Stimulated activated CD4-positive, alpha-beta T cell treated with anti-CD3 and anti-CD28 coated beads, Interleukin-4, amount 100 ng/mL, for 4 hours (primary cell): ENCODE measurements around the gene DRC7.

Experiments used
- DNase-seq, 2 experiments: peaks; one replicate each; pipeline ENCODE4 v3.0.0-alpha.2; 2020

DRC7 gene, protein sequence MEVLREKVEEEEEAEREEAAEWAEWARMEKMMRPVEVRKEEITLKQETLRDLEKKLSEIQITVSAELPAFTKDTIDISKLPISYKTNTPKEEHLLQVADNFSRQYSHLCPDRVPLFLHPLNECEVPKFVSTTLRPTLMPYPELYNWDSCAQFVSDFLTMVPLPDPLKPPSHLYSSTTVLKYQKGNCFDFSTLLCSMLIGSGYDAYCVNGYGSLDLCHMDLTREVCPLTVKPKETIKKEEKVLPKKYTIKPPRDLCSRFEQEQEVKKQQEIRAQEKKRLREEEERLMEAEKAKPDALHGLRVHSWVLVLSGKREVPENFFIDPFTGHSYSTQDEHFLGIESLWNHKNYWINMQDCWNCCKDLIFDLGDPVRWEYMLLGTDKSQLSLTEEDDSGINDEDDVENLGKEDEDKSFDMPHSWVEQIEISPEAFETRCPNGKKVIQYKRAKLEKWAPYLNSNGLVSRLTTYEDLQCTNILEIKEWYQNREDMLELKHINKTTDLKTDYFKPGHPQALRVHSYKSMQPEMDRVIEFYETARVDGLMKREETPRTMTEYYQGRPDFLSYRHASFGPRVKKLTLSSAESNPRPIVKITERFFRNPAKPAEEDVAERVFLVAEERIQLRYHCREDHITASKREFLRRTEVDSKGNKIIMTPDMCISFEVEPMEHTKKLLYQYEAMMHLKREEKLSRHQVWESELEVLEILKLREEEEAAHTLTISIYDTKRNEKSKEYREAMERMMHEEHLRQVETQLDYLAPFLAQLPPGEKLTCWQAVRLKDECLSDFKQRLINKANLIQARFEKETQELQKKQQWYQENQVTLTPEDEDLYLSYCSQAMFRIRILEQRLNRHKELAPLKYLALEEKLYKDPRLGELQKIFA

DNA sequence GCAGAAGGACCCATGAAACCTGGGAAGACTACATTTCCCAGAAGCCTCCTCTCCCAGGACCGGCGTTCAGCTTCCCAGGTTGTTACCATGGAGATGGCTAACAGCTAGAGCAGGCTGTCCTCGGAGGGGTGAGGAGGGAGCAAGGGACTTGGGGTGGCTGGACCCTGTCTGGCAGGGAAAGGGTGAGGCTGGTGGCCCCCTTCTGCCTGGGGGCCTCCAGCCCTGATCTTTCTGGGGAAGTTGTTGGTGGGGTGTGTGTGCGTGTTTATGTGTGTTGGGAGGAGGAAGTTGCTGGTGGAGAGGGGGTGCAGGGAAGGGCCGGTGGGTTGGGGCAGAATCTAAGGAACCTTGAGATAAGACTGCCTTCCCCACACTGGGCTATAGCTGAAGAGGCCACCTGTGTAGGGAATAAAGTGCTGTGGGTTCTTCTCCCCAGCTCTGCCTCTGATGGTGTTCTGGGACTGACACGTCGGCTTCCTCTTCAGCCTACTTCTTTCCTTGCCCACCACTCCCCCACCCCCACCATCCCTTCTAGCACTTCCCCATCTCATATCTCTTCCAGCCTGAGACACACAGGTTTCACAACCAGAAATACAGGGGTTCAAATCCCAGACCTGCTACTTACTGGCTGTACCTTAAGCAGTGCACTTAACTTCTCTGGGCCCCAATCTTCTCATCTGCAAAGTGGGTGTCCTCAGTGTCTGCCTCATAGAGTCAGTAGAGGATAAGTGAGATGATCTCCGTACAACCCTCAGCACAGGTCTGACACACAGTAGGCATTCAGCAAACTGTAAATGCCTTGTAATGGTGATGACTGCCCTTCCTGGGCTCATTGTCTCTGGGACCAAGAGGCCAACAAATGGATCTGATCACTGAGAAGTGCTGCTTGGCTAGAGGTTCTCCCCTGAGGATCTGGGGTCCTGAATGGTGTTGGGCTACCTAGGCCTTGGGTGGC, at the start of gene DRC7:
Gene DRC7, plus strand, starts transcription at position 82 of the 955 bp plus-strand sequence. CDS start 3,144 bp downstream, outside the sequence.
- peak in 1 of 2 experiments; percentile 8 for DNase-seq

DNA sequence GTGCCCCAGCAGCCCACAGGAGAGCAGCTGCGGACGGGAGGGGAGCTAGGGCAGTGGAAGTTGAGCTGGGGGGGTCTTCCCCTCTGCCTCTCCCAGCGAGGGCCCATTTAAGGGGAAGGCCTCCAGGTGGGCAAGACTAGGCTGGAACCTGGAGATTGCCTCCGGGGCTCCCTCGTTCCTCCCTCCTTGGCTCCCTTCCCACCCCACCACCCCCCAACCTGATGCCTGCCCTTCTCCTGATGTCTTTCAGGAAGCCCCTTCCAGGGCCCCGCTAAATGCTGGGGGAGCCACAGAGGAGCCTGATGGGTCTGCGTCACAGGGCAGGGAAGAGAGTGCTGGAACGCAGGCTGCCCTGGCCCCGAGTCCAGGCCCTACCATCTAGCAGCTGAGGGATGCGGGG, 49.4 kb upstream of the DRC7 start:
- no peak for DNase-seq

DNA sequence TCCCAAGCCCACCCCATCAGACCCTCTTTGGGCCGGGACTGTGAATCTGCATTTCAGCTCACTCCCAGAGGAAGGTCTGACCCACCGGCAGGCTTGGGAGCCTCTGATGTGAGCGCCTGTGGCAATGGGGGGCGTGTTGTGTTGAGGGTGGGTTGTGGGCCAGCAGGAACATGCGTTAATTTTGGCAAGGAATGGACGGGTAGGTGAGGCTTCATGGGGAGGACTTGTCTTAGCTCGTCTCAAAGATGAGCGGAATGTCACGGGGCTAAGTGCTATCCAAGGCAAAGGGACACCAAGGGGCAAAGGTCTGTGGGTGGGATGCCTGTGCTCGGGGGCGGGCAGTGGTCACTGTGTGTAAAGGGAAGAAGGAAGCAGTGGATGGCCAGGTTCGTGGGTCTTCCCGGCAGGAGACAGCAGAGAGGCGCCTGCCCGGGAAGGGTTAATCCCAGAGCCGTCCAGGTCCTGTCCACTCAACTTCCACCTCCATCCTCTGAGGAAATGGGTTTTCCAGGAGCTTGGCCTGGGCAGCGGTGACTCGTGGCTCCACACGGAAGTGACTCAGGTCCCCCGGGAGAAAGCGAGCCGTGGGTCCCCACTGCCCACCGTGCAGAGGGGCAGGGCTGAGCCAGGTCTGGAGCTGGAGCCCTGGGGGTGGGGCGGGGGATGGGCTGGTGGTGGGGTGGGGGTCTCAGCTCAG, 48.8 kb upstream of the DRC7 start:
- no peak for DNase-seq

DNA sequence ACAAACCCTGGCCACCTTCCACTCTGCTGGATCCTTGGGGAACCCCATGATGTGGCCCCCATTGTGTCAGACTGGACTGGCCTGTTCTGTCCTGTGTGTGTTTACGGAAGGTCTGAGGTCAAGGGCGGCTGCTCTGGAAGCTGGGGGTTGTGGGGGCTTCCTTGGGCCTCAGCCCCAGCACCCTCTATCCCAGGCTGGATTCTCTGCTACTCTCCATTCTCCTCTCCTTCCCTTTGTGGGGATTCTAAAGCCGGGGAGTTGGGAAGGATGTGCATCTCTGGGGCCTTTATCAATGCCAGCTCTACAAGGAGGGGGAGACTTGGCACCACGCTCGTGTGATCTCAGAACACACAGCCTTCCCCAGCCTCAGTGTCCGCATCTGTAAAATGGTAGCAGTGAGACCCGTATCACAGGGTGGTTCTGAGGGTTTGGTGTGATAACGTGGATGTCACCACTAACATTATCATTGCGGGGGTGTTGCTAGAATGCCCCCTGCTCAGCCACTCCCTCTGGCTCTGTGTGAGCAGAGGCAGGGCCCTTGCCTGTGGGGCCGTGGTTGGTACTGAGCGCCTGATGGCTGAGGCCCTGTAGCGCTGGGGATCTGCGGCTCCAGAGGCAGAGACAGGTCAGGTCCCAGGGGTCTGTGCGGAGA, 48.1 kb upstream of the DRC7 start:
- no peak for DNase-seq

DNA sequence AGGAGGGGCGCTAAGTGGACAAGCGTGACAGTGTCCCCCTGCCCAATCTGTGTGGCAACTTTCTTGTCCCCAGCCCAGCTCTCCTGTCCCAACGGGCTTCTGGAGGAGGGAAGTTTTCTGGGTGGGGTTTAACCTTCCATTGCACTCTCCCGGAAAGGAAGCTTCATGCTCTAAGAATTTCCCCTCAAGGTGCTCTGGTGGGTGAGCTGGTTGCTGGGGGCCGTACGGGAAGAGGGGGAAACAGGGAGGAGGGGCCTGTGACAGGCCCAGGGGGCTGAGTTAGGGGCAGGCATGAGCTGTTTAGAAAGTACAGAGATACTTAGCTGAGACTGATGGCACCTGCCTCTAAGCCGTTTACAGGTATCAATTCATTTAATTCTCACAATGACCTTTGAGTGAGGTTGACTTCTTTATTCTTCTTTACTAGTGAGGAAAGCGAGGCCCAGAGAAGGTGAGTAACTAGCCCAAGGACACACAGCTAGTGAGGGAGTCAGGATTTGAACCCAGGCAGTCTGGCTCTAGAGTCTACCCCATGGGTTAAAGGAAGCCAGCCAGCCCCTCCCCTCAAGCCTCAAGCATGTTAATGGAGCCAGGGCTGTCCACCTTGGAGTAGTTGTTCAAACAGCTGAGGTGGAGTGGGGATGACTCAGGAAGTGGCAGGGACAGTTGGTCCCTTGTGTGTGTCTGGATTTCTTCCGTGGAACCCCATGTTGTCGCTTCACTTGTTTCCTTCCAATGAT, 47.3 kb upstream of the DRC7 start:
- DNase-seq, result no peak

DNA sequence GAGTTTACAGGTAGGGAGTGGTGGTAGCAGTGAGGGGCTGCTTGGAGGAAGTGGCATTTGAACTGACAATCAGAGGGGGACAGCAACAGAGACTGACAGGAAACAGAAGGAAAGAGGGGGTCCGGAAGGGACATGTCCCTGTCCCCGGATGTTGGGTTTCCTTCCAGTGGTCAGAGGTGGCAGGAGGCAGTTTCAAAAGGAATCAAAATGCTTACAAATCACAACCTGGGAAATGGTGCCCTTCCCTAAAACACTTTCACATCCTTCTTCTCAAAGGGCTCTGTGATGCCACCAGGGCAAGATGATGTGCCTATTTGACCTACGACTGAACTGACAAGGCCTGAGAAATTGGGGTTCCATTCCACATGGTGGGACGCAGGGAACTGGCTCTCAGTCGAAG, 46.5 kb upstream of the DRC7 start:
- DNase-seq, result no peak

DNA sequence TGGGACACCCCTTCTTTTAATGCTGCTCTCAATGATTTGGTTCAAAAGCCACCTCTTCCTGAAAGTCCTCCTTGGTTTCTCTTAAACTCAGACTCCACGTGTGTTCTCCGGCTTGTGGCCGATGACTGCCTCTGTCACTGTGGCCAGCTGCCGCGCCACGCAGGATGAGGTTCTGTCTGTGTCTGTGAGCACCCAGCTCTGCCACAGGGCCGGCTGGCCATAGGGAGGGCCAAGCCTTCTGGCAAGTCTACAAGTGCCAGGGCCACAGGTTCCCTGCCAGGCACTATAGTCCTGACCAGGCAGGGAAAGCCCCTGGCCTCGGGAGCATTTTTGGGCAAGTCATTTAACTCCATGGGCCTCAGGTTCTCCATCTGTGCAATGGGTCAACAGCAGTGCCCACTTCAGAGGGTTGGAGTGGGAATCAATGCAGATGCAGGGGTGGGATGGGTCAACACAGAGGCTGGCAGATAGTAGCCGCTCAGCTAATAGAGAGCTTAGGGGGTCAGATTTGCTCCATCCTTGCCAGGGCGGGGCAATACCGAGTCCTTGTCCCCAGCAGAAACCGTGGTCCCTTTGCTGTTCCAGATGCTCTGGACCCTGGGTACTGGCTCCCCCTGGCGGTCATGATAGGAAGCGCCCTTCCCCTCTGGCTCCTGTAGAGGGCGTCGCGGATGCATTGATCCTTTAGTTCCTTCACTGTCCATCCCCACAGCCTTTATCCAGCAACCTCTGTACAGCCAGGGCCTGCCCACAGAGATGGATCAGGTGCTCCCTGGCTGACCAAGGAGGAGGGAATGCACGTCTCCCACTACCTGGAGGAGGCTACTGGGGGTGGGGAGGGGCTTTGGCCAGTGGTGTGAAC, 45.8 kb upstream of the DRC7 start:
- DNase-seq, result peak; percentile 69 to 80

DNA sequence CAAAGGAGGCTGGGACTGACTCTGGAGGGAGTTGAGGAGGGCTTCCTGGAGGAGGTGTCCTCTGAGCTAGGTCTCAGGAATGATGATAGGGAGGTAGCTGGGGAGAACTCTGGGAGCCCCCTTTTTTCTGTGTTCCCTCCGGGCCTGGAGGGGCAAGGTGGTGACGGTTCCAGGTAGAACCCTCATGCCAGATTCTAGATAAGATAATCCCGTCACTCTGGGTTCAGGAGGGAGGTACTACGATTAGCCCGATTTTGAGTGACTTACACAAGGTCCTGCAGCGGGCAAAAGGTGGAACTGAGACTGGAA, 45.2 kb upstream of the DRC7 start:
- DNase-seq, result no peak

DNA sequence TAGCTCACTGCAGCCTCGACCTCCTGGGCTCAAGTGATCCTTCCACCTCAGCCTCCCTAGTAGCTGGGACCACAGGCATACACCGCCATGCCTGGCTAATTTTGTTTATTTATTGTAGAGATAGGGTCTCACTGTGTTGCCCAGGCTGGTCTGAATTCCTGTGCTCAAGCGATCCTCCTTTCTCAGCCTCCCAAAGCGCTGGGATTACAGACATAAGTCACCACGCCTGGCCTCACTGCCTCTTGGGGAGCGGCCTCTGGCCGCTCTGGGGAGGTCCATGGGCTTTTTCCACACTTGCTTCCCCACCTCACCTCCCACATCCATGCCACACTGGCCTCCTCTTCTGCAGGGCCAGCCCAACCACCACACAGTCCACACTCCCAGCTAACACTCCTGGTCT, 44.8 kb upstream of the DRC7 start:
- no peak for DNase-seq

DNA sequence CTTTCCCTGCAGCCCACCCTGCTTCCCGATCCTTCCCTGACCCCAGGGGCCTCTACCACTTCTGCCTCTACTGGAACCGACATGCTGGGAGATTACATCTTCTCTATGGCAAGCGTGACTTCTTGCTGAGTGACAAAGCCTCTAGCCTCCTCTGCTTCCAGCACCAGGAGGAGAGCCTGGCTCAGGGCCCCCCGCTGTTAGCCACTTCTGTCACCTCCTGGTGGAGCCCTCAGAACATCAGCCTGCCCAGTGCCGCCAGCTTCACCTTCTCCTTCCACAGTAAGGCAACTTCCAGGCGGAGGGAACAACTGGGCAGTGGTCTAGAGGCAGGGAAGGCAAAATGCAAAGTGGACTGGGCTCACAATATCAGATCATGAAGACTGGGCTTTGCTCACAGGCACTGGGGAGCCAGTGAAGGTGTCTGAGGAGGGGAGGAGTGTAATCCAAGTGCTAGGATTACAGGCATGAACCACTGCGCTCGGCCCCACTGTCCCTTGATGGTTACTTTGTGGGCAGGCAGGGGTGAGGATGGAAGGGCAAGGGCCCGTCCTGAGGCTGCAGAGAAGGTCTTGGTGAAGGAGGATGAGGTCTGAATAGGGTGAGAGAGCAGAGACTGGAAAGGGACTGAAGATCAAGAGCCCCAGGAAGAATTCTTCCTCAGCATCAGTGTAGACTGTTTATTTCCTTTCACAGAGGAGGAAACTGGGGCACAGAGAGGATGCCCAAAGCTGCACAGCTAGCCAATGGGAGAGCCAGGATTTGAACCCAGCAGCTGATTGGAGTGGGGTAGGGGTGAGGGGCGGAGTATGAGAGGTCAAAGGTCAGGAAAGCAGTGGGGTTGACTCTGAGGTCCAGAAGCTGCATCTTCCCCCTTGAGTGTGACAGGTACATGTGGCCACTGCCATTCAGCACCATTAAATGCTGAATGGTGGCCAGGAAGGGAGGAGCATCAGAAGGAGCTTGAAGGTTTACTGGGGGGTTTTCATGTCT, 43.0 kb upstream of the DRC7 start:
- no peak for DNase-seq

DNA sequence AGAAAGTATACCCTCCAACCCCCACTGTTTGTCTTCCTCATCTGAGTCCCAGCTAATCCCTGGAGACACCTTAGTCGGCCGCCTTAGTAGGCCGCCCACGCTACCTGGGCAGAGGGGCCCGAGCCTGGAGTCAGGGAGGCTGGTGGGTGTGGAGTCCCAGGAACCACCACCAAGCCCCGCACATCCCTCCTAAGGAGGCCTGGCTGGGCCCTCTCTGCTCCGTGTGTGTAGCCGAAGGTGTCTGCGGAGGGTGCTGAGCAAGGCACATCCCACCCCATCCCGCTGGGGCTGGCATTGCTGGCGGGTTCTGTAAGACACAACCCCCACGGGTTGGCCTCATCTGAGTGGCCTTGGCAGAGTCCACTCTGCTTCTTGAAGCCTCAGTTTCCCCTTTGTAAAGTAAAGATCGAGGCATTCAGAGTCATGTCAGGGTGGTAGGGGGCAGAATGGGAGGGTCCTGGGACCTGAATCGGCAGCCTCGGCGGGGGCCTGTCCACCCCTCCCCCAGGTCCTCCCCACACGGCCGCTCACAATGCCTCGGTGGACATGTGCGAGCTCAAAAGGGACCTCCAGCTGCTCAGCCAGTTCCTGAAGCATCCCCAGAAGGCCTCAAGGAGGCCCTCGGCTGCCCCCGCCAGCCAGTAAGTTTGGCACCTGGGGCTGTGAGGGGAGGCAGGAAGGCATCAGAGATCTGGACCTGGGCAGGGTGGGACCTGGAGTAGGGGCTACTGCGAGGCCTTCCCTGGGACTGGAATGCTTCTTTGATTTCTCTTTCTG, 41.7 kb upstream of the DRC7 start:
- DNase-seq, result no peak

DNA sequence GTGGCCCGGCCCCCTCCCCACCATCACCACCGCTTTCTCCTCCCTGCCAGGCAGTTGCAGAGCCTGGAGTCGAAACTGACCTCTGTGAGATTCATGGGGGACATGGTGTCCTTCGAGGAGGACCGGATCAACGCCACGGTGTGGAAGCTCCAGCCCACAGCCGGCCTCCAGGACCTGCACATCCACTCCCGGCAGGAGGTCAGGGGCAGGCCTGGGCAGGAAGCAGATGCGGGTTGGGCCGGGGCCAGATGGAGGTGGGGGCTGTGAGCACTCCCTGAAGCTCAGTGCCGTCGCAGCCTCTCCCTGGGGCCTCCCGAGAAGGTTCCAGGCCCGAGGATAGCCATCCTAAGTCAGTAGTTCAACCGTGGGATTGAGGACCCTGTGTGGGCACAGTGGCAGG, 40.7 kb upstream of the DRC7 start:
- no peak for DNase-seq

DNA sequence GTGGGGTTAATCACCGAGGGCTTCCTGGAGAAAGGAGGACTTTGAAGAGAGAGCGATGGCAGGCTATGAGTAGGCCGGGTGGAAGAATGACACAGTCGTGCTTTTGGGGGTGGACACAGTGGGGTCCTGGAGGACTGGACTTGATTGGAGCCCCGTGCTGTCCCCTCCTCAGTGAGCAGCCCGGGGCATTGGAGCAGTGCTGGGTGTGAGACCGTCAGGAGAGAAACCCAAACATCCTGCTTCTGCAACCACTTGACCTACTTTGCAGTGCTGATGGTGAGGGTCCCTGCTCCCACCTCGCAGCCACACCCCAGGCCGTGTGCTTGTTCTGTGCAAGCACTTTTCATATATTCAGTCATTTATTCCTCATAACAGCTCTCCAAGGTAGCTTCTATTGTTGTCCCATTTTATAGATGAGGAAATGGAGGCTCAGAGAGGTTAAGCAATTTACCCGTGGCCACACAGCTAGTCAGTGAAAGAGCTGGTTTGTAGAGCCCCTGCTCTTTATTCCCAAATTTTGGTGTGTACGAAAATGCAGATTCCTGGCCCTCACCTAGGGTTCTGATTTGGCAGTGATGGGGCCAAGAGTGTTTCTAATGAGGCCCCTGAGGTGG, 38.2 kb upstream of the DRC7 start:
- DNase-seq, result no peak

DNA sequence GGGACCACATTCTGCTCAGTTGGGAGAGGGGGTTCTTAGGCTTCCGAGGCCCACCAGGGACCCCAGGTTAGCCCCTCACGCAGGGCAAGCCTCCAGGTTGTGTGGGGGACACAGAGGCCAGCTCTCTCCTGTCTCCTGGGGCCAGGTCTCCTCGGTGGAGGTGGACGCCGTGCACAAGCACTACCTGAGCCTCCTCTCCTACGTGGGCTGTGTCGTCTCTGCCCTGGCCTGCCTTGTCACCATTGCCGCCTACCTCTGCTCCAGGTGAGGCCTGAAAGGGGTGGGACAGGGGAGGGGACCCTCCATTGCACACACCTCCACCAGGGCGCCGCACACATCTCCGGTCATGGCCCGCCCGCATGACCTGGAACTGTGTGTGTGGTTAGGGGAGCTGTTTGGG, 37.4 kb upstream of the DRC7 start:
- DNase-seq, result no peak

DNA sequence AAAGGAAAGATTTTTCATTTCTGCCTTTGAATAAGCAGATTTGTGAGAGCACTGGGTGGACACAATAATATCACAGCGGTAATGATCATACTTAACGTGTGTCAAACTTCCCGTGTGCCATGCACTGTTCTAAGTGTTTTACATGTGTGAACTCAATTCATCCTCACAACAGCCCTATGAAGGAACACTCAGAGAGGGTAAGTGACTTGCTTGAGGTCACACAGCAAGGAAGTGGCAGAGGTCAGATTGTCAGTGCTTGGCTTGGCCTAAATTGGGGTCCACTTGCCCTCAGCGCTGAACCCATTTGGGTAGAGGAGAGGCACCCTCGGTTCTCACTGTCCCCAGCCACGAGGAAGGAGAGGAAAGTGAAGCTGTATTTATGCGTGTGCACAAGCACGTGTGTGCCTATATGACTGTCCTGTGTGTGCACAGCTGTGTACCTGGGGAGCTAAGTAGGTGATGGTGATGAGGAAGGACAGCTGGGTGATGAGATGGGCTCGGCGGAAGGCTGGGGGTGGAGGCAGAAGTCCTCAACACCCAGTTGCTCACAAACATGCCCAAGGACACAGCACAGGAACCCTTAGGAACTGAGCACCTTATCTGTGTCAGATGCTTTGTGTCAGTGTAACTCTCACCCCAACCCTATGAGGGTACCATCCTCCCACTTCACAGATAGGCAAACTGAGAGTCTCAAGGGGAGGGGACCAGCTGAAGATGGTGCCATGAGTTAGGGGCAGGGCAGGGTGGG, 36.3 kb upstream of the DRC7 start:
- no peak for DNase-seq

DNA sequence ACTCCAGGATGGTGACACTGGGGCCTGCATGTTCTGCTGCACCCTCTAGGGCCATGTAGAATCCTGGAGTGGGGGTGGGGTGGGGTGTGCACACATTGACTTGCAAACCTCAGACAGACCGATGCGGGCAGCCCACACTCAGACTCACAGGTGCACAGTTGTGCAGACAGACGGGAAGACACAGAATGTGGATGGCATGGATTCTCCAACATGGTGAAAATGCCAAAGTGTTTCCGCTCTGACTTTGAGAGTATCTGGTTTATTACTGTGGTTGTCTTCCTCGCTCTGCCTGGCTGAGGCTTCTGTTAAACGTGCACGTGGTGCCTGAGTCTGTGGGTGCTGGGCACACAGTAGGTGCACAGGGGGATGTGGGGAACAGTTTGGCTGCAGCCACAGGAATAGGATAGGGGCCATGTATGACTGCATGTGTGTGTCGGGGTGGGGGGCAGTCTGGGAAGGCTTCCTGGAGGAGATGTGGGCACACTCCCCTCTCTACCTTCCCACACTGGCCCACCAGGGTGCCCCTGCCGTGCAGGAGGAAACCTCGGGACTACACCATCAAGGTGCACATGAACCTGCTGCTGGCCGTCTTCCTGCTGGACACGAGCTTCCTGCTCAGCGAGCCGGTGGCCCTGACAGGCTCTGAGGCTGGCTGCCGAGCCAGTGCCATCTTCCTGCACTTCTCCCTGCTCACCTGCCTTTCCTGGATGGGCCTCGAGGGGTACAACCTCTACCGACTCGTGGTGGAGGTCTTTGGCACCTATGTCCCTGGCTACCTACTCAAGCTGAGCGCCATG, 35.5 kb upstream of the DRC7 start:
- no peak for DNase-seq
